Activated CD4-positive, alpha-beta memory T cell treated with anti-CD3 and anti-CD28 coated beads for 36 hours (primary cell): ENCODE results near the gene YWHAQ. TPM values are rescaled to one million over a fixed set of nuclear protein-coding genes. Genes with fewer than 3 reads are reported as not detected.
"Not testable (repeated sequence)": the region's sequence is repeated elsewhere in the genome, so short reads cannot be mapped to it uniquely, and the experiment has no call there.

Experiments
- CTCF ChIA-PET: fragments of 350-600 bp; sonication (Branson Sonifier 250); formaldehyde crosslinking; loops from one replicate; lab custom pipeline; 2021; ENCODE audit warnings: antibody characterized with exemption, inconsistent platforms; lab: Charles Lee
- POLR2A ChIA-PET: fragments of 350-600 bp; sonication (Branson Sonifier 250); formaldehyde crosslinking; loops from one replicate; lab custom pipeline; 2021; ENCODE audit warnings: antibody characterized with exemption; lab: Charles Lee
- DNase-seq: peaks from one replicate; pipeline ENCODE4 v3.0.0-alpha.2; 2020
- H3K27ac Mint-ChIP-seq: one replicate; pipeline ENCODE4 v1.8.0; 2021; ENCODE audit warnings: mixed read lengths
- H3K27me3 Mint-ChIP-seq: one replicate; pipeline ENCODE4 v1.8.0; 2021; ENCODE audit warnings: mixed read lengths
- H3K36me3 Mint-ChIP-seq: one replicate; pipeline ENCODE4 v1.8.0; 2021; ENCODE audit warnings: mixed read lengths
- H3K4me1 Mint-ChIP-seq: one replicate; pipeline ENCODE4 v1.8.0; 2021; ENCODE audit warnings: low read depth, mixed read lengths
- H3K4me3 Mint-ChIP-seq: one replicate; pipeline ENCODE4 v1.8.0; 2021; ENCODE audit warnings: mild to moderate bottlenecking, mixed read lengths
- H3K9me3 Mint-ChIP-seq: one replicate; pipeline ENCODE4 v1.8.0; 2021; ENCODE audit warnings: mixed read lengths
- intact Hi-C: fragments of 100-400 bp; cut with micrococcal nuclease; formaldehyde crosslinking; loops from one replicate; pipeline ENCODE4 v1.15.1; 2023
- total RNA-seq, 2 experiments: library from RNA; stranded (reverse); gene quantifications; one replicate each; pipeline ENCODE4 v1.2.3, GENCODE V29; 2021

YWHAQ gene
- total RNA-seq, 2 experiments from 2014 or later = 495 to 541 TPM

DNA sequence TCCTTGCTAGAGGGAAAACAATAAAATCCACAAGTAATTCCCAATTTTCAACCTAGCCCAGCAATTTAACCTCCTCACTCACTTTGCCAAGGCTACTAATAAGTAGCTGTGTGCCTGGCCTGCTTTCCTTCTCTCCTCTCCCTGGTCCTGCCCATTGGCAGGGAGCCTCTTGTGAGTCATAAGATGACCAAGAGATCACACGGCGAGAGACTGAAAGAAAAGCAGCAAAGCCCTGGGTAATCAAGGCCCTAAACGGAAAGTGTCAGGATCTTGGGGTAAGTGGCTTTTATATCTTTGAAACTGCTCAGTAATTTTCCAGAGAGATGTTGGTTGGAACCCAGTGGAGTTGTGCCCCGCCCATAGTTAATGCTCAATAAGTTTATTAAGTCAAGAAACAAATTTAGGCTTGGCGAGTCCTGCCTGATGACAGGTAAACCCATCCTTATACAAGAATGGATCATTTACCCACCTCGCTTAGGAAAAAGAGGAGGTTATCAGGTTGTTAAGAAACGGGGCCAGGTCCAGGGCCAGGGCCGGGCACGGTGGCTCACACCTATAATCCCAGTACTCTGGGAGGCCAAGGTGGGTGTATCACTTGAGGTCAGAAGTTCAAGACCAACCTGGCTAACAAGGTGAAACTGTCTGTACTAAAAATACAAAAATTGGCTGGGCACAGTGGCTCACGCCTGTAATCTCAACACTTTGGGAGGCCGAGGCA, 65.2 kb downstream of the YWHAQ start:
- POLR2A ChIA-PET = interaction anchor here (1.5 kb wide), 1 partner anchor 10 kb away, joined by 3 read pairs; the partner anchor contains the start of gene ADAM17
- Mint-ChIP-seq H3K27me3 (no peaks in the 10 kb centered on the region), H3K27ac (no peak overlapping the region)

DNA sequence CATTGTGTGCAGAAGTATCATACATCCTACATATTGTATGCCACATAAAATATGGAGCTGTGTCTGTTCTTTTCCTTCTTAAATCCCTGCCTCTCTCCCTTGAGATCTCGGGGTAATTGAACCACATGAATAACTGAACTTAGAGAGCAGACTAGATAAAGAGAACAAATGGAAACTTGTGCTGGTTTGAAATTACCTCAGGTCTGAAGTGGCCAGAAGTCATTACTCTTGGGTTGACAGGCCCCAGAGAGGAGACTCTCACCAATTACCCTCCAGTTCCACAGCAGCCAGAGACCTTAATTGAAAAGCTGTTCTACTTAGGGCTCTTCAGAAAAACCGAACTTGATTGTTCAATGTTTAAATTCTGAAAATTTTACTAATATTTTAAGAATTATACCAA, 70.2 kb downstream of the YWHAQ start:
- ChIA-PET POLR2A (no interaction called here), CTCF (no interaction called here)
- Mint-ChIP-seq H3K4me3 (no peak overlapping the region), H3K36me3 (peaks cover 5% of the 10 kb centered on the region), H3K4me1 (peaks cover 11% of the 10 kb centered on the region), H3K27ac (peak overlapping the region; percentile 18), H3K9me3 (no peaks in the 10 kb centered on the region), H3K27me3 (no peaks in the 10 kb centered on the region)
- intact Hi-C loops = no loop called here
- no peak for DNase-seq

More for the DNA sequence above, 65.2 kb downstream of the YWHAQ start:
- Mint-ChIP-seq H3K36me3 (no peaks in the 10 kb centered on the region), H3K4me3 (no peak overlapping the region), H3K4me1 (no peaks in the 10 kb centered on the region), H3K9me3 (no peaks in the 10 kb centered on the region)
- CTCF ChIA-PET = no interaction called here
- DNase-seq = no peak
- intact Hi-C loops = no loop called here

DNA sequence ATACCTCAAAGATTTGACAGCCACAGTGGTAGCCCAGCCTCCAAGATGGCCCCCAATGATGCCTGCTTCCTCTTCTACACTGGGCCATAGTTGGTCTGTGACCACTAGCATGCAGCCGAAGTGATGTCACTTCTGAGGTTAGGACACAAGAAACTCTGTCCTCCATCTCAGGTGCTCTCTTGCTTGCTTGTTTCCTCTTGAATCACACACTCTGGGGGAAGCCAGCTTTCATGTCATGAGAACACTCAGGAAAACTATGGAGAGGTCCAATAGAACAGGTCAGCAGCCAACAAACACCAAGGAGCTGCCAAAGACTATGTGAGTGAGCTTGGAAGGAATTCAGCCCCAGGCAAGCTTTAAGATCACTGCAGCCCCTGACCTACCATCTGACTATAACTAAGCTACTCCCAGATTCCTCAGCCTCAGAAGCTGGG, 71.8 kb downstream of the YWHAQ start:
- Mint-ChIP-seq H3K27me3 (no peaks in the 10 kb centered on the region), H3K9me3 (no peaks in the 10 kb centered on the region), H3K36me3 (peaks cover 8% of the 10 kb centered on the region), H3K27ac (no peak overlapping the region), H3K4me1 (peaks cover 23% of the 10 kb centered on the region), H3K4me3 (no peak overlapping the region)
- ChIA-PET POLR2A (no interaction called here), CTCF (interaction anchor here (0.6 to 0.9 kb wide), 3 partner anchors 11 to 380 kb away, joined by 3 to 4 read pairs (median 3); no protein-coding TSS in a partner anchor)
- intact Hi-C loops = no loop called here
- DNase-seq = no peak

DNA sequence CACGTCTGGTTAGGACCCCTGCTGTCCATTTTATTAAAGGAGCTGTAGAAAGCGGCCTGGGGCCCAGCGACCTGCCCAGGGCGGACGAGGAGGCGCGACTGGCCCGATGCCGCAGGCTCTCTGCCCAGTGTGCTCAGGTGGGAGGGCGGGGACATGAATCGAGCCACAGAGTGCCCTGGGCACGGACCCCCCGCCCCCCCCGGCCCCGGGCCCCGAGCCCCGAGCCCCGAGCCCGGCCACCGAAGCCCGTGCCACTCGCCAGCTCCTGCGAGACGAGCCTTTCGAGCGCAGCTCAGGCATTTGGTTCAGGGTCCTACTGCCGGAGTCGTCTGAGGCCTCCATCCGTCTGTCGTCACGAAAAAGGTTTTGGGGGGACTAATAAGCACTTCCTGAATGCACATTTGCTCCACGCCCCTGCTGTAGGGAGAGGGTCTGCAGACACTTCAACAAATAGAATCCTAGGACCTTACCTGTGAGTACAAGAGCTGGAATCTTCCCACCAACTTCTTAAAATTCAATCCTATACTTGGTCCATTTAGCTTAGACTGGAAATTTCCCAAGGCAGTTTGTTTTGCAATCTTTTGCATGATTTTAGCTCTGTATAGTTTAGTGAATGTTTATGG, 74.6 kb downstream of the YWHAQ start:
- Mint-ChIP-seq H3K9me3 (no peaks in the 10 kb centered on the region), H3K4me1 (peaks cover 47% of the 10 kb centered on the region), H3K27me3 (no peaks in the 10 kb centered on the region), H3K36me3 (peaks cover 8% of the 10 kb centered on the region), H3K4me3 (peak overlapping the region; percentile 100), H3K27ac (peak overlapping the region; percentile 98)
- peak; percentile 47 for DNase-seq
- ChIA-PET POLR2A (interaction anchor here (0.6 to 3.3 kb wide), 26 partner anchors 9 to 287 kb away, joined by 3 to 38 read pairs (median 5); partner anchors contain the start of genes CPSF3, ITGB1BP1, TAF1B and YWHAQ), CTCF (interaction anchor here (0.6 to 2.6 kb wide), 19 partner anchors 12 to 416 kb away, joined by 3 to 17 read pairs (median 4); partner anchors contain the start of genes CPSF3 and ITGB1BP1)
- intact Hi-C loops = no loop called here

DNA sequence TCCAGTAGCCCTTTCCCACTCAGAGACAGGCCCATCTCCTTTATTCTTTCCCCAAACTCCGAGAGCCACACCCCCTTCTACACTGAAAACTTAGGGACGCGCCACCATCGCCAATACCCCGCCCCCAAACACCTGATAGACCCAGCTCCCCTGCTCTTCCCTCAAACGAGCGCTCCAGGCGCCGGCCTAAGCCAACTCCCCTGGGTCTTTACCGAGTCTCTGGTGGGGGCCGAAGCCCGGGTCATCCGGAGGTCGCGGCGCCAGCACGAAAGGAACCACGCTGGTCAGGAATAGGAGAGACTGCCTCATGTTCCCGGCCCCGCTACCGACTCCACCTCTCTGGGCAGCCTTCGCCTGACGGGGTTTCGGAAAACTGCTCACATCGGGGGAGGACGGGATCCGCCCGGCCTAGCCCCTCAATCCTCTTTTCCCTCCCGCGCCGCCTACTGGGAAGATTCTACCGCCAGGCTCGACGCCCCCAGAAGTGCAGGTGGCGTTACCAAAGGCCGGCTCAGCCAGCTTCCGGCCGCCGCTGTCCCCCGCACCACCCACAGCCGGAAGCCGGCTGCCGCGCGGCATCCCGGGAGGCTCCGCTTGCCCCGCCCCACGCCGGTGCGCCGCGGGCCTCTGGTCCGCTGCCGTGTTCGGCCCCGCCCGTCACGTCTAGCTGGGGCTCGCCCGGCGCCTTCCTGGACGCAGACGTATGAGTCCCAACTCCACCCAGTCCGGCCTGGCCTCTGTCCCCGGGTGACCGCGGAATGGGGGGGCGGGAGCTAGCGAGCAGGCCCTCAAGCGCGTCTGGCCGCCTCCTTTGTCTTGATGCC, 75.3 kb downstream of the YWHAQ start, which contains the start of gene ADAM17:
Gene ADAM17 (minus strand): TSS at position 534 of the 824 bp plus-strand sequence. CDS start 225 bp downstream, at position 309.
- peak within 1 kb of the TSS; percentile 100 for H3K4me3 Mint-ChIP-seq
- ChIA-PET POLR2A (interaction anchor here (0.6 to 3.3 kb wide), 31 partner anchors 10 to 489 kb away, joined by 3 to 38 read pairs (median 5); partner anchors contain the start of genes CPSF3, ITGB1BP1, TAF1B and YWHAQ), CTCF (interaction anchor here (0.8 to 2.6 kb wide), 20 partner anchors 12 to 415 kb away, joined by 3 to 17 read pairs (median 4); partner anchors contain the start of genes CPSF3 and ITGB1BP1)
- H3K9me3 Mint-ChIP-seq = no peaks in the 10 kb centered on the region
- intact Hi-C loops = loop anchor here (1.0 to 2.0 kb wide), 4 partner anchors 76 to 567 kb away; partner anchors contain the start of gene RRM2
- DNase-seq = peak; percentile 93
- H3K27ac Mint-ChIP-seq = peak within 1 kb of the TSS; percentile 98
- H3K4me1 Mint-ChIP-seq = peaks cover 50% of the 10 kb centered on the region
- peaks cover 8% of the 10 kb centered on the region for H3K36me3 Mint-ChIP-seq
- H3K27me3 Mint-ChIP-seq = no peaks in the 10 kb centered on the region

DNA sequence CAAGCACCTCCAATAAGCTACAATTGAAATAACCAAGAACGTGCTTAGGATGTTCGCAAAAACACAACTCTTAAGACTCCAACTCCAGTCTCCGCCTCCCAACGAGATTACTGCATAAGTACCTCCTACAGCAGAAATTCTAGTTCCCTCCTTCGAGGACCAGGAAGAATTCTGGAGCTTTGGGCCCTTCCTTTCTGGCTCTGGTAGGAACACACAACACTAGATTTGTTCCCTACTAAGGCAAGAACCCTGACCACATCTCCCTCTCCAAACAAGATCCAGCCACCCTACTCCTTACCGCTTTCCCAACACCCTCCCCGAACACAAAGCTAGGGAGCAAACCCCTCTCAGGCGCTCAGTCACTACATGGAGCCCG, 75.9 kb downstream of the YWHAQ start:
- CTCF ChIA-PET = interaction anchor here (0.7 to 2.6 kb wide), 12 partner anchors 15 to 244 kb away, joined by 3 to 17 read pairs (median 4); partner anchors contain the start of gene YWHAQ
- H3K4me1 Mint-ChIP-seq = peaks cover 53% of the 10 kb centered on the region
- H3K4me3 Mint-ChIP-seq = peak overlapping the region; percentile 100
- peak overlapping the region; percentile 98 for H3K27ac Mint-ChIP-seq
- intact Hi-C loops = loop anchor here (1.0 to 5.0 kb wide), 5 partner anchors 76 to 568 kb away; partner anchors contain the start of gene RRM2
- DNase-seq = peak; percentile 55
- POLR2A ChIA-PET = interaction anchor here (0.7 to 3.3 kb wide), 21 partner anchors 9 to 288 kb away, joined by 3 to 38 read pairs (median 5); partner anchors contain the start of genes CPSF3, ITGB1BP1, TAF1B and YWHAQ
- H3K27me3 Mint-ChIP-seq = no peaks in the 10 kb centered on the region
- peaks cover 8% of the 10 kb centered on the region for H3K36me3 Mint-ChIP-seq
- H3K9me3 Mint-ChIP-seq = no peaks in the 10 kb centered on the region

DNA sequence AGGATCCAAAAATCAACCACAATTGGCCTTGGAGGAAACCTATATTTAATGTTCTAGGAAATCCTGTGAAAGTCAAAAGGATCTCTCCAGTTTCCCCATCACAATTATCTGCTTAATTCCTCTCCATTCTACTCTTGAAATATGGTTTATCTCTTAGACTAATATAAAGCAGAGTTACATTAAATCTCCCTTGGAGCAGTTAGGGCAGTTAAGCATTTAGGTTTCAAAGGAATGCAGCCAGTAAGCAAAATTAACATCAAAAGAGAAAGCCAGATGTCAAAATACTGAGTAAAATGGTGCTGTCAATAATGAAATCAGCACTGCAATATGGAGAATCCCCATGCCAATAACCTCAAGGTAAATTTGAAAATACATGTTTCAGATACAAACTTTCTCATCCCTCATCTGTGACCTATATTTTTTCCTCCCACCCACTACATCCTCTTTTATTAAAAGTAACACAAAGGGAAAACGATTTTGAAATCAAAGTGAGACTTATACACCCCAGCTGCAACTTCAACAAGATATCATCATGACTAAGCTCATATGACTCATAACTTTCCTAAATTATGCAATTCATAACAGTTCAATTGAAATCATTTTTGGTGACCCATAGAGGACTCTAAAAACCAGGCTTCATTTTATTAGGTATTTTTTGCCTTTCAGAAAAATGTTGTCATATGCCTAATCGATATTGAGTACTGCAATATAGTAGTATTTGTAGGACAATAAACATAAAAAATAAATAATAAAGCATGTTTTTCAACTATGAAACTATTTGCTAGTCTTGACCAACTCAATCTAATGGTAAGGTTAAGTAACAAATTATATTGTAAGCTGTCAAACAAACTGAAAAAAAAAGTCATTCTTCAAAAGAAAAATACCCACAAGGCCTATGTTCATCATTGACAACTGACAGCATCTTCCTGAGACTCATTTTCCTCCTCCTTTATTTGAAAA, 78.3 kb downstream of the YWHAQ start:
- peaks cover 6% of the 10 kb centered on the region for H3K36me3 Mint-ChIP-seq
- no peaks in the 10 kb centered on the region for H3K27me3 Mint-ChIP-seq
- peak overlapping the region; percentile 77 for H3K27ac Mint-ChIP-seq
- ChIA-PET CTCF (interaction anchor here (1.3 kb wide), 1 partner anchor 218 kb away, joined by 5 read pairs; no protein-coding TSS in a partner anchor), POLR2A (interaction anchor here (0.6 to 0.8 kb wide), 3 partner anchors 79 to 203 kb away, joined by 3 read pairs; no protein-coding TSS in a partner anchor)
- no peaks in the 10 kb centered on the region for H3K9me3 Mint-ChIP-seq
- no peak for DNase-seq
- peak overlapping the region; percentile 48 for H3K4me3 Mint-ChIP-seq
- peaks cover 66% of the 10 kb centered on the region for H3K4me1 Mint-ChIP-seq
- intact Hi-C loops = loop anchor here (1.0 to 5.0 kb wide), 10 partner anchors 42 to 230 kb away; partner anchors contain the start of genes CPSF3 and ITGB1BP1

DNA sequence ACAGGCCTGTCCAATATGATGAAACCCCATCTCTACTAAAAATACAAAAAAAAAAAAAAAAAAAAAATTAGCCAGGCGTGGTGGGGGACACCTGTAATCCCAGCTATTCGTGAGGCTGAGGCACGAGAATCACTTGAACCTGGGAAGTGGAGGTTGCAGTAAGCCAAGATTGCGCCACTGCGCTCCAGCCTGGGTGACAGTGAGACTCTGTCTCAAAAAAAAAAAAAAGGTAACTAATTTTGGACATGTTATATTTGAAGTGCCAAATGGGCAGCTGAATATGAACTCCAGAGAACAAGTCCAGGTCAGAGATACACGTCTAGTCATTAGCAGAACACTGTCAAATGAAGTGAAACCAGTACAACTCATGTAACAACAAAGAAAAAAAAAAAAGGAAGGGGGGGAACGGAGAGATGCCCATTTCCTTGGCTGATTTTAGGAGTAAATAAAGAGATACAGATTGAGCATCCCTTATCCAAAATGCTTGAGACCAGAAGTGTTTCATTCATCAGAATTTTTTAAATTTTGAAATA, 79.9 kb downstream of the YWHAQ start:
- Mint-ChIP-seq H3K4me3 (peak overlapping the region; percentile 41), H3K27ac (peak overlapping the region; percentile 64), H3K4me1 (peaks cover 69% of the 10 kb centered on the region)
- H3K36me3 Mint-ChIP-seq, DNase-seq, H3K9me3 Mint-ChIP-seq, CTCF ChIA-PET, H3K27me3 Mint-ChIP-seq: not testable (repeated sequence)
- POLR2A ChIA-PET = interaction anchor here (0.6 to 1.2 kb wide), 3 partner anchors 78 to 293 kb away, joined by 3 to 7 read pairs (median 4); partner anchors contain the start of gene YWHAQ
- intact Hi-C loops = loop anchor here (5.0 kb wide), 1 partner anchor 231 kb away; no protein-coding TSS in a partner anchor

DNA sequence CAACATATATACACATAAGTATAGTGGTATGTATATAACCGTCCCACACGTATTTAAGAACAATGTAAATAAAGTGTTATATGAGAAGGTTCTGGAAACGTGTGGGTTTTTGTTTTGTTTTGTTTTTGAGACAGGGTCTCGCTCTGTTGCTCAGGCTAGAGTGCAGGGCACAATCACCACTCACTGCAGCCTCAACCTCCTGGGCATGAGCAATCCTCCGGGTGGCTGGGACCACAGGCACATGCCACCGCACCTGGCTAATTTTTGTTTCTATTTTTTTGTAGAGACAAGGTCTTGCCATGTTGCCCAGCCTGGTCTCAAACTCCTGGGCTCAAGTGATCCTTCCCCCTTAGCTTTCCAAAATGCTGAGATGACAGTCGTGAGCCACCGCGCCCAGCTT, 81.4 kb downstream of the YWHAQ start:
- ChIA-PET POLR2A (no interaction called here), CTCF (interaction anchor here (0.8 to 1.0 kb wide), 2 partner anchors 50 to 406 kb away, joined by 3 read pairs; no protein-coding TSS in a partner anchor)
- H3K9me3 Mint-ChIP-seq = no peaks in the 10 kb centered on the region
- intact Hi-C loops = no loop called here
- H3K4me1 Mint-ChIP-seq = peaks cover 71% of the 10 kb centered on the region
- DNase-seq = no peak
- H3K27me3 Mint-ChIP-seq = no peaks in the 10 kb centered on the region
- no peaks in the 10 kb centered on the region for H3K36me3 Mint-ChIP-seq
- peak overlapping the region; percentile 13 for H3K27ac Mint-ChIP-seq
- no peak overlapping the region for H3K4me3 Mint-ChIP-seq

DNA sequence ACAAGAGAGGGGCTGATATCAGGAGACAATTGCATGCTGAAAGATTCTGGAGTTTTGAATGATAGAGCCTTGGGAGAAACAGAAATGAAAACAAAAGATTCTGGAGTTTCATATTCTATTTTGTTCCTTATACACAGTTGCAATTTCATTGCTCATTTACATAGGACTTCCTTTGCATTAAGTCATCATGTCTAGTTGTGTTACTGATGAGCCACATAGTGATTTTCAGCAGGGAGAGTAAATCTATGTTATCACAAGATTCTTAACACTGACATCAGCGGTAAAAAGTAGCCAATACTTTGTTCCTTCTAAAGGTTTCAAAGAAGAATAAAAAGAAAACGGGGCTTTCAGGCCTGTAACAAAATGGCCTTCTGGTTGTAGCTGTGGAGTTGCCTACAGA, 82.3 kb downstream of the YWHAQ start:
- peaks cover 69% of the 10 kb centered on the region for H3K4me1 Mint-ChIP-seq
- intact Hi-C loops = loop anchor here (1.0 kb wide), 1 partner anchor 205 kb away; no protein-coding TSS in a partner anchor

More for the DNA sequence above, 82.3 kb downstream of the YWHAQ start:
- CTCF ChIA-PET = interaction anchor here (0.6 to 0.9 kb wide), 3 partner anchors 10 to 405 kb away, joined by 3 read pairs; no protein-coding TSS in a partner anchor
- Mint-ChIP-seq H3K4me3 (peak overlapping the region; percentile 53), H3K27ac (peak overlapping the region; percentile 79), H3K9me3 (no peaks in the 10 kb centered on the region), H3K27me3 (no peaks in the 10 kb centered on the region), H3K36me3 (peaks cover 1% of the 10 kb centered on the region)
- DNase-seq = no peak
- POLR2A ChIA-PET = interaction anchor here (0.8 kb wide), 1 partner anchor 107 kb away, joined by 3 read pairs; no protein-coding TSS in a partner anchor
